Lower leg skin (tissue), 3 donors: ENCODE measurements around the gene ALG12.

ENCODE experiments used
- POLR2A ChIP-seq, 2 donors: fragments of 450-650 bp; IDR thresholded peaks; one replicate each; pipeline ENCODE4 v1.6.1; 2016 to 2017; ENCODE audit warnings: antibody characterized with exemption in 2 of 2, mild to moderate bottlenecking in 1 of 2, moderate library complexity in 1 of 2
- TF ChIP-seq, protein P1 (sequence below), 3 donors: fragments of 450-650 bp; IDR thresholded peaks; one replicate each; pipeline ENCODE4 v1.5.1; 2016; ENCODE audit warnings: antibody characterized with exemption in 3 of 3, mild to moderate bottlenecking in 3 of 3, moderate library complexity in 2 of 3

- TF ChIP-seq, protein P1, sequence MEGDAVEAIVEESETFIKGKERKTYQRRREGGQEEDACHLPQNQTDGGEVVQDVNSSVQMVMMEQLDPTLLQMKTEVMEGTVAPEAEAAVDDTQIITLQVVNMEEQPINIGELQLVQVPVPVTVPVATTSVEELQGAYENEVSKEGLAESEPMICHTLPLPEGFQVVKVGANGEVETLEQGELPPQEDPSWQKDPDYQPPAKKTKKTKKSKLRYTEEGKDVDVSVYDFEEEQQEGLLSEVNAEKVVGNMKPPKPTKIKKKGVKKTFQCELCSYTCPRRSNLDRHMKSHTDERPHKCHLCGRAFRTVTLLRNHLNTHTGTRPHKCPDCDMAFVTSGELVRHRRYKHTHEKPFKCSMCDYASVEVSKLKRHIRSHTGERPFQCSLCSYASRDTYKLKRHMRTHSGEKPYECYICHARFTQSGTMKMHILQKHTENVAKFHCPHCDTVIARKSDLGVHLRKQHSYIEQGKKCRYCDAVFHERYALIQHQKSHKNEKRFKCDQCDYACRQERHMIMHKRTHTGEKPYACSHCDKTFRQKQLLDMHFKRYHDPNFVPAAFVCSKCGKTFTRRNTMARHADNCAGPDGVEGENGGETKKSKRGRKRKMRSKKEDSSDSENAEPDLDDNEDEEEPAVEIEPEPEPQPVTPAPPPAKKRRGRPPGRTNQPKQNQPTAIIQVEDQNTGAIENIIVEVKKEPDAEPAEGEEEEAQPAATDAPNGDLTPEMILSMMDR (IDR thresholded peaks at IDR 0.05), result no peak
- no peak for TF ChIP-seq POLR2A (IDR thresholded peaks at IDR 0.05)
These were observed 958 bp upstream of the ALG12 start for GRCh38 chr22:49918911-49919881.
